Lung (tissue), 12 donors: ENCODE data around the gene DMPK. TPM values are rescaled to one million over a fixed set of nuclear protein-coding genes. Genes with fewer than 3 reads are reported as not detected.

ENCODE experiments used
- ATAC-seq: fragments of 200-7000 bp; cut with Tn5 transposase; one replicate; pipeline ENCODE4 v1.9.1; 2020; ENCODE audit warnings: moderate number of reproducible peaks; ENCODE audit not compliant: insufficient read depth, low FRiP score
- DNase-seq, 3 donors: peaks; one replicate each; pipeline ENCODE4 v3.0.0-alpha.2; 2013 to 2017
- H3K27ac ChIP-seq, 2 donors: one replicate each; pipeline ENCODE4 v1.5.1; 2013; ENCODE audit warnings: mild to moderate bottlenecking in 2 of 2, moderate library complexity in 2 of 2, control low read depth in 1 of 2, inconsistent platforms in 1 of 2, low read depth in 1 of 2, low read length in 1 of 2
- H3K27me3 ChIP-seq, 3 donors: one replicate each; pipeline ENCODE4 v1.5.1; 2013; ENCODE audit warnings: low read length in 2 of 3; ENCODE audit not compliant: control insufficient read depth in 3 of 3, insufficient read depth in 3 of 3
- H3K36me3 ChIP-seq, 4 donors: one replicate each; pipeline ENCODE4 v1.5.1; 2013; ENCODE audit warnings: low read length in 4 of 4, mild to moderate bottlenecking in 1 of 4, moderate library complexity in 1 of 4; ENCODE audit not compliant: control insufficient read depth in 4 of 4, insufficient read depth in 4 of 4
- H3K4me1 ChIP-seq, 5 donors: one replicate each; pipeline ENCODE4 v1.5.1; 2013; ENCODE audit warnings: low read length in 5 of 5, mild to moderate bottlenecking in 2 of 5, moderate library complexity in 1 of 5; ENCODE audit not compliant: control insufficient read depth in 5 of 5, insufficient read depth in 5 of 5
- H3K4me3 ChIP-seq: one replicate; pipeline ENCODE4 v1.5.1; 2013; ENCODE audit warnings: mild to moderate bottlenecking, control low read depth, moderate library complexity
- H3K9ac ChIP-seq, 2 donors: one replicate each; pipeline ENCODE4 v1.5.1; 2013; ENCODE audit warnings: low read length in 2 of 2, control low read depth in 1 of 2; ENCODE audit not compliant: insufficient read depth in 1 of 2
- H3K9me3 ChIP-seq, 4 donors: one replicate each; pipeline ENCODE4 v1.5.1; 2013; ENCODE audit warnings: low read length in 3 of 4, mild to moderate bottlenecking in 1 of 4, moderate library complexity in 1 of 4; ENCODE audit not compliant: control insufficient read depth in 4 of 4, insufficient read depth in 3 of 4
- WGBS, 2 donors: extraction: QIAGEN DNeasy Blood & Tissue Kit; methylation state at CpG; one replicate each; pipeline ENCODE4 v1.1.7; 2013; 5-methylcytosine and 5-hydroxymethylcytosine counted together
- polyA plus RNA-seq, 2 donors: library from polyadenylated mRNA; stranded (reverse); fragments of 200-250 nt; gene quantifications; one replicate each; pipeline ENCODE4 v1.2.1, GENCODE V29; 2013
- total RNA-seq, 2 donors: library from RNA; depleted of rRNA in 1 of 2; stranded (reverse); fragments of >200 nt in 1 of 2; gene quantifications; one replicate each; pipeline ENCODE4 v1.2.1, GENCODE V29; 2014 to 2021
- TF ChIP-seq, protein P1 (sequence below): IDR thresholded peaks from 2 replicates; pipeline ENCODE4 v1.5.1; 2012; ENCODE audit warnings: mild to moderate bottlenecking; ENCODE audit errors: control extremely low read depth, extremely low read depth
- donor health status: control.
- donor health status: control.
- donor health status: Bipolar disorder and iron deficiency.
- donor health status: healthy.
- donor health status: DM: yes; HTN: yes; CAD: no.

The DMPK gene
- total and polyA plus RNA-seq, 4 donors, result 32.4 to 70.4 (median 40.4) TPM

GRCh38 chr19:45769821-45770191 is 12.5 kb downstream of the DMPK start:
- TF ChIP-seq, protein P1, sequence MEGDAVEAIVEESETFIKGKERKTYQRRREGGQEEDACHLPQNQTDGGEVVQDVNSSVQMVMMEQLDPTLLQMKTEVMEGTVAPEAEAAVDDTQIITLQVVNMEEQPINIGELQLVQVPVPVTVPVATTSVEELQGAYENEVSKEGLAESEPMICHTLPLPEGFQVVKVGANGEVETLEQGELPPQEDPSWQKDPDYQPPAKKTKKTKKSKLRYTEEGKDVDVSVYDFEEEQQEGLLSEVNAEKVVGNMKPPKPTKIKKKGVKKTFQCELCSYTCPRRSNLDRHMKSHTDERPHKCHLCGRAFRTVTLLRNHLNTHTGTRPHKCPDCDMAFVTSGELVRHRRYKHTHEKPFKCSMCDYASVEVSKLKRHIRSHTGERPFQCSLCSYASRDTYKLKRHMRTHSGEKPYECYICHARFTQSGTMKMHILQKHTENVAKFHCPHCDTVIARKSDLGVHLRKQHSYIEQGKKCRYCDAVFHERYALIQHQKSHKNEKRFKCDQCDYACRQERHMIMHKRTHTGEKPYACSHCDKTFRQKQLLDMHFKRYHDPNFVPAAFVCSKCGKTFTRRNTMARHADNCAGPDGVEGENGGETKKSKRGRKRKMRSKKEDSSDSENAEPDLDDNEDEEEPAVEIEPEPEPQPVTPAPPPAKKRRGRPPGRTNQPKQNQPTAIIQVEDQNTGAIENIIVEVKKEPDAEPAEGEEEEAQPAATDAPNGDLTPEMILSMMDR, result no peak
- peaks cover 0 to 38% (median 11%) of the 10 kb centered on the region in 5 donors for H3K4me1 ChIP-seq
- DNase-seq (peak in 2 of 3 donors; percentile 65), ATAC-seq (no peak)
- H3K27me3 ChIP-seq, result no peaks in the 10 kb centered on the region
- H3K4me3 ChIP-seq, result peak overlapping the region; percentile 37
- H3K9ac ChIP-seq, result peak overlapping the region; percentile 55 to 56
- H3K36me3 ChIP-seq, result peaks cover 1 to 9% (median 5%) of the 10 kb centered on the region in 4 donors
- WGBS, 2 donors, result 0% methylated on average over 28 of the region's 28 CpGs
- no peaks in the 10 kb centered on the region for H3K9me3 ChIP-seq
- peak overlapping the region; percentile 89 for H3K27ac ChIP-seq

GRCh38 chr19:45768984-45769782 is 13.1 kb downstream of the DMPK start, which contains the start of gene SIX5:
Gene SIX5, minus strand, starts transcription at chr19:45769252. Its CDS starts 408 bp downstream, at chr19:45768844.
- Histone ChIP-seq H3K4me1 (peaks cover under 1 to 44% (median 11%) of the 10 kb centered on the region in 5 donors), H3K4me3 (peak within 1 kb of the TSS; percentile 59), H3K36me3 (peaks cover 0 to 6% (median 4%) of the 10 kb centered on the region in 4 donors)

GRCh38 chr19:45768655-45768983 is 13.7 kb downstream of the DMPK start:
- 0 to 1% methylated on average over 21 to 33 of the region's 33 CpGs for WGBS, 2 donors
- Histone ChIP-seq H3K27me3 (no peaks in the 10 kb centered on the region), H3K4me1 (peaks cover 2 to 49% (median 11%) of the 10 kb centered on the region in 5 donors)

More at GRCh38 chr19:45768984-45769782, 13.1 kb downstream of the DMPK start, which contains the start of gene SIX5:
- DNase-seq (peak; percentile 99), ATAC-seq (peak; percentile 69)
- WGBS, 2 donors, result 0% methylated on average over 68 to 70 of the region's 70 CpGs
- H3K9me3 ChIP-seq, result no peaks in the 10 kb centered on the region
- peak within 1 kb of the TSS; percentile 55 to 94 for H3K9ac ChIP-seq
- H3K27ac ChIP-seq, result peak within 1 kb of the TSS; percentile 89
- TF ChIP-seq, protein P1, result no peak
- H3K27me3 ChIP-seq, result no peaks in the 10 kb centered on the region

More at GRCh38 chr19:45768655-45768983, 13.7 kb downstream of the DMPK start:
- no peaks in the 10 kb centered on the region for H3K9me3 ChIP-seq
- peak overlapping the region; percentile 74 to 87 for H3K27ac ChIP-seq
- peak in 1 of 3 donors; percentile 66 for DNase-seq
- peak overlapping the region; percentile 59 for H3K4me3 ChIP-seq
- ATAC-seq, result no peak
- TF ChIP-seq, protein P1, result no peak
- H3K36me3 ChIP-seq, result peaks cover 0 to 6% (median 4%) of the 10 kb centered on the region in 4 donors
- peak overlapping the region in 1 of 2 donors; percentile 94 for H3K9ac ChIP-seq
